HCT116 (cell line): ENCODE results near the gene RYR3.

ENCODE experiments used
- EZH2 ChIP-seq: fragments of 200-600 bp; sonication (generic); IDR thresholded peaks from 2 replicates; pipeline ENCODE4 v1.6.1; 2017; ENCODE audit warnings: antibody characterized with exemption, mixed run types
- EZH2phosphoT487 ChIP-seq: fragments of 200-600 bp; IDR thresholded peaks from 2 replicates; pipeline ENCODE4 v1.6.1; 2018; ENCODE audit warnings: antibody characterized with exemption, borderline replicate concordance
- POLR2A ChIP-seq: IDR thresholded peaks from 2 replicates; pipeline ENCODE4 v1.7.0; 2011; ENCODE audit warnings: borderline replicate concordance; ENCODE audit not compliant: insufficient read depth, insufficient read length; ENCODE audit errors: extremely low read depth
- POLR2AphosphoS5 ChIP-seq: IDR thresholded peaks from 2 replicates; pipeline ENCODE4 v1.6.1; 2011; ENCODE audit warnings: mild to moderate bottlenecking, low read depth, low read length, moderate library complexity
- TF ChIP-seq, protein P1 (sequence below): IDR thresholded peaks from 2 replicates; pipeline ENCODE4 v1.6.1; 2012
- TF ChIP-seq, protein P2 (sequence below): IDR thresholded peaks from 2 replicates; pipeline ENCODE4 v1.6.1; 2012; ENCODE audit warnings: low read depth
- TF ChIP-seq, protein P3 (sequence below), 3 experiments: fragments of 200-600 bp in 1 of 3; sonication (generic) in 1 of 3; IDR thresholded peaks in 2 of 3; conservative IDR thresholded peaks in 1 of 3; 2 replicates each; pipeline ENCODE4 v1.5.1; 2012 to 2017; ENCODE audit warnings: low read depth in 2 of 3, low read length in 2 of 3, antibody characterized with exemption in 1 of 3, borderline replicate concordance in 1 of 3, control low read depth in 1 of 3, mild to moderate bottlenecking in 1 of 3, mixed read lengths in 1 of 3, mixed run types in 1 of 3, moderate library complexity in 1 of 3; ENCODE audit not compliant: insufficient read depth in 1 of 3
- TF ChIP-seq, protein P4 (sequence below): IDR thresholded peaks from 2 replicates; pipeline ENCODE4 v1.6.1; 2012

DNA sequence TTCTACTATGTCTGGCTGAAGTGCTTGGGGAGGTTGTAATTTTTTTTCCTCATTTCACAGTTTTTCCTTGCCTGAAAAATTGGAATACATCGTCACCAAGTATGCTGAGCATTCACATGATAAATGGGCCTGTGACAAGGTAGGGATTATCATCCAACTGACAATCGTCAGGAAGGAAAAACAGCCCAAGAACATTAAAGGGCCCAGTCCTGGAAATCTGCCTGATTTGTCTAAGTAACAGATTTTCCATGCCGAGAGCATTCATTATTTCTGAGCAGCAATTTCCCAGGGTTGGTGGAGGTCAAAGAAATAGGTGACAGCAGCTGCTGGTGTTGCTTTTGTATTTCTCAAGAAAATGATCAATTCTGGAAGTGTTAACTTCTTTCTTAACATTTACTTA is 431.5 kb downstream of the RYR3 start:
- TF ChIP-seq, protein P1, sequence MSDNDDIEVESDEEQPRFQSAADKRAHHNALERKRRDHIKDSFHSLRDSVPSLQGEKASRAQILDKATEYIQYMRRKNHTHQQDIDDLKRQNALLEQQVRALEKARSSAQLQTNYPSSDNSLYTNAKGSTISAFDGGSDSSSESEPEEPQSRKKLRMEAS = no peak
- TF ChIP-seq, protein P2, sequence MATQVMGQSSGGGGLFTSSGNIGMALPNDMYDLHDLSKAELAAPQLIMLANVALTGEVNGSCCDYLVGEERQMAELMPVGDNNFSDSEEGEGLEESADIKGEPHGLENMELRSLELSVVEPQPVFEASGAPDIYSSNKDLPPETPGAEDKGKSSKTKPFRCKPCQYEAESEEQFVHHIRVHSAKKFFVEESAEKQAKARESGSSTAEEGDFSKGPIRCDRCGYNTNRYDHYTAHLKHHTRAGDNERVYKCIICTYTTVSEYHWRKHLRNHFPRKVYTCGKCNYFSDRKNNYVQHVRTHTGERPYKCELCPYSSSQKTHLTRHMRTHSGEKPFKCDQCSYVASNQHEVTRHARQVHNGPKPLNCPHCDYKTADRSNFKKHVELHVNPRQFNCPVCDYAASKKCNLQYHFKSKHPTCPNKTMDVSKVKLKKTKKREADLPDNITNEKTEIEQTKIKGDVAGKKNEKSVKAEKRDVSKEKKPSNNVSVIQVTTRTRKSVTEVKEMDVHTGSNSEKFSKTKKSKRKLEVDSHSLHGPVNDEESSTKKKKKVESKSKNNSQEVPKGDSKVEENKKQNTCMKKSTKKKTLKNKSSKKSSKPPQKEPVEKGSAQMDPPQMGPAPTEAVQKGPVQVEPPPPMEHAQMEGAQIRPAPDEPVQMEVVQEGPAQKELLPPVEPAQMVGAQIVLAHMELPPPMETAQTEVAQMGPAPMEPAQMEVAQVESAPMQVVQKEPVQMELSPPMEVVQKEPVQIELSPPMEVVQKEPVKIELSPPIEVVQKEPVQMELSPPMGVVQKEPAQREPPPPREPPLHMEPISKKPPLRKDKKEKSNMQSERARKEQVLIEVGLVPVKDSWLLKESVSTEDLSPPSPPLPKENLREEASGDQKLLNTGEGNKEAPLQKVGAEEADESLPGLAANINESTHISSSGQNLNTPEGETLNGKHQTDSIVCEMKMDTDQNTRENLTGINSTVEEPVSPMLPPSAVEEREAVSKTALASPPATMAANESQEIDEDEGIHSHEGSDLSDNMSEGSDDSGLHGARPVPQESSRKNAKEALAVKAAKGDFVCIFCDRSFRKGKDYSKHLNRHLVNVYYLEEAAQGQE = no peak
- TF ChIP-seq, protein P3, sequence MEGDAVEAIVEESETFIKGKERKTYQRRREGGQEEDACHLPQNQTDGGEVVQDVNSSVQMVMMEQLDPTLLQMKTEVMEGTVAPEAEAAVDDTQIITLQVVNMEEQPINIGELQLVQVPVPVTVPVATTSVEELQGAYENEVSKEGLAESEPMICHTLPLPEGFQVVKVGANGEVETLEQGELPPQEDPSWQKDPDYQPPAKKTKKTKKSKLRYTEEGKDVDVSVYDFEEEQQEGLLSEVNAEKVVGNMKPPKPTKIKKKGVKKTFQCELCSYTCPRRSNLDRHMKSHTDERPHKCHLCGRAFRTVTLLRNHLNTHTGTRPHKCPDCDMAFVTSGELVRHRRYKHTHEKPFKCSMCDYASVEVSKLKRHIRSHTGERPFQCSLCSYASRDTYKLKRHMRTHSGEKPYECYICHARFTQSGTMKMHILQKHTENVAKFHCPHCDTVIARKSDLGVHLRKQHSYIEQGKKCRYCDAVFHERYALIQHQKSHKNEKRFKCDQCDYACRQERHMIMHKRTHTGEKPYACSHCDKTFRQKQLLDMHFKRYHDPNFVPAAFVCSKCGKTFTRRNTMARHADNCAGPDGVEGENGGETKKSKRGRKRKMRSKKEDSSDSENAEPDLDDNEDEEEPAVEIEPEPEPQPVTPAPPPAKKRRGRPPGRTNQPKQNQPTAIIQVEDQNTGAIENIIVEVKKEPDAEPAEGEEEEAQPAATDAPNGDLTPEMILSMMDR (IDR thresholded peaks at IDR 0.05 in 2 of 3, conservative IDR thresholded peaks at IDR 0.05 in 1 of 3; ENCODE audit: borderline replicate concordance in 1 of 3, insufficient read depth in 1 of 3, low read depth in 2 of 3, low read length in 2 of 3) = no peak
- no peak for TF ChIP-seq EZH2phosphoT487
- TF ChIP-seq, protein P4, sequence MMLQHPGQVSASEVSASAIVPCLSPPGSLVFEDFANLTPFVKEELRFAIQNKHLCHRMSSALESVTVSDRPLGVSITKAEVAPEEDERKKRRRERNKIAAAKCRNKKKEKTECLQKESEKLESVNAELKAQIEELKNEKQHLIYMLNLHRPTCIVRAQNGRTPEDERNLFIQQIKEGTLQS = no peak
- TF ChIP-seq EZH2 = no peak
- no peak for TF ChIP-seq POLR2AphosphoS5
- no peak for TF ChIP-seq POLR2A
